Left lung (tissue), 10 donors: ENCODE results near the gene NCK2. TPM values are rescaled to one million over a fixed set of nuclear protein-coding genes. Genes with fewer than 3 reads are reported as not detected.
A peak's percentile ranks its signal among the peaks of the same experiment; 100 is the strongest.

Experiments
- ATAC-seq: fragments of 200-7000 bp; cut with Tn5 transposase; one replicate; pipeline ENCODE4 v1.9.1; 2020; ENCODE audit warnings: moderate library complexity
- DNase-seq, 4 donors: peaks; one replicate each; pipeline ENCODE4 v3.0.0-alpha.2; 2013 to 2020
- H3K27ac ChIP-seq, 2 donors: fragments of 200-600 bp; sonication (generic) in 1 of 2; one replicate each; pipeline versions ENCODE4 v1.5.0 to v1.8.0; 2020 to 2021
- H3K27me3 ChIP-seq, 2 donors: fragments of 200-600 bp; sonication (generic) in 1 of 2; one replicate each; pipeline versions ENCODE4 v1.5.0 to v1.8.0; 2020 to 2021
- H3K36me3 ChIP-seq, 2 donors: fragments of 200-600 bp; sonication (generic) in 1 of 2; one replicate each; pipeline versions ENCODE4 v1.5.0 to v1.8.0; 2020 to 2021
- H3K4me1 ChIP-seq, 2 donors: fragments of 200-600 bp; one replicate each; pipeline ENCODE4 v1.8.0; 2021
- H3K4me3 ChIP-seq, 2 donors: fragments of 200-600 bp; sonication (generic) in 1 of 2; one replicate each; pipeline versions ENCODE4 v1.5.0 to v1.8.0; 2020 to 2021; ENCODE audit warnings: mild to moderate bottlenecking in 1 of 2
- H3K9me3 ChIP-seq, 2 donors: fragments of 200-600 bp; sonication (generic) in 1 of 2; one replicate each; pipeline versions ENCODE4 v1.5.0 to v1.8.0; 2020 to 2021
- intact Hi-C, 2 donors: fragments of 100-400 bp; cut with DNase I; formaldehyde crosslinking; loops; one replicate each; pipeline versions ENCODE4 v1.11.2 to v1.14.2; 2022
- polyA plus RNA-seq, 6 donors: library from polyadenylated mRNA; unstranded; fragments of 120-200 nt; gene quantifications; one replicate each; pipeline ENCODE4 v1.2.1, GENCODE V29; 2013; ENCODE audit not compliant: insufficient read length in 6 of 6
- total RNA-seq, 2 donors: library from RNA; stranded (reverse); fragmentation: NEBNext Ultra II Directional; extraction: Animal tissue kit (Norgen Biotek cat#: 25700); gene quantifications; one replicate each; pipeline ENCODE4 v1.2.1, GENCODE V29; 2021
- TF ChIP-seq, protein P1 (sequence below), 2 donors: fragments of 200-600 bp; sonication (generic) in 1 of 2; IDR thresholded peaks; one replicate each; pipeline versions ENCODE4 v1.5.0 to v1.8.0; 2021; ENCODE audit warnings: antibody characterized with exemption in 2 of 2
- donor health status: DM: no; HTN: yes; CAD: no.
- donor health status: DM: no; HTN: no; CAD: no.

NCK2 gene
- total and polyA plus RNA-seq, 8 donors, result 37.6 to 88.5 (median 71.7) TPM

DNA sequence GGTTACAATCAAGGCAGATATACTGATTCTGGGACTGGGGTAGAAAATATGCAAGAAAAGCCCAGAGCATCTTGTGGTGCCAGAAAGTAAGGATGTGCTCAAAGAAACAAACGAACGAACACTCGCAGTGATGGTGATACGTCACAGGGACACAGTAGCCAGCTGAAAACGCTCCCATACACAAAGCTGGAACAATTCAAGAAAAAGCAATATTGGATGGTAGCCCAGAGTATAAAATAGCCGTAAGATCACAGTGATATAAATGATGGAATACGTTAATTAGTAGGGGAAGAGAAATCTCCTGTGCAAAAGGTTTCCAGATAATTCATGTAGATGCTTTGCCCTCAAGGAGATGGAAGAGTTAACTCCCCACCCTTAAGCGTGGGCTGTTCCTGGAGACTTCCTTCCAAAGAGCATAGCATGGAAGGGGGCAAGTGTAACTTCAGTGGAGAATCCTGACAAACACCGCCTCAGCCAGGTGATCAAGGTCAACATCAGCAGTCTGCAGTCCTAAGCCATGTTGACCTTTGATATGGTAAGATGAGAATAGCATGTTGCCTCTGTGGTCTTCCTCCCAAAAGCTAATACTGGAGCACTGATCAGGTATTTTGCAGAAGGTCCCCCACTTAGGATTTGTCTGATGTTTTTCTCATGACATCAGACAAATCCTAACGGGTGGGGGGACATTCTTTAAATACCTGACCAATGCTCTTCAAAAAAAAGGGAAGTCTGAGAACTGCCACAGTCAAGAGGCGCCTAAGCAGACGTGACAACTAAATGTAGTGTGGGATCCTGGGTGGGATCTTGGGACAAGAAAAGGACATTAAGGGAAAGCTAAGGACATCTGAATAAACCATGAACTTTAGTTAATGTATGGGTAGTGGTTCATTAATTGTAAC lies 99.0 kb downstream of the NCK2 start:
- ATAC-seq (no peak), DNase-seq (peak in 1 of 4 donors; percentile 29)
- no peak overlapping the region for H3K4me3 ChIP-seq
- no peaks in the 10 kb centered on the region for H3K9me3 ChIP-seq
- peaks cover 0 to 6% of the 10 kb centered on the region in 2 donors for H3K4me1 ChIP-seq
- intact Hi-C loops, result no loop called here
- TF ChIP-seq, protein P1, sequence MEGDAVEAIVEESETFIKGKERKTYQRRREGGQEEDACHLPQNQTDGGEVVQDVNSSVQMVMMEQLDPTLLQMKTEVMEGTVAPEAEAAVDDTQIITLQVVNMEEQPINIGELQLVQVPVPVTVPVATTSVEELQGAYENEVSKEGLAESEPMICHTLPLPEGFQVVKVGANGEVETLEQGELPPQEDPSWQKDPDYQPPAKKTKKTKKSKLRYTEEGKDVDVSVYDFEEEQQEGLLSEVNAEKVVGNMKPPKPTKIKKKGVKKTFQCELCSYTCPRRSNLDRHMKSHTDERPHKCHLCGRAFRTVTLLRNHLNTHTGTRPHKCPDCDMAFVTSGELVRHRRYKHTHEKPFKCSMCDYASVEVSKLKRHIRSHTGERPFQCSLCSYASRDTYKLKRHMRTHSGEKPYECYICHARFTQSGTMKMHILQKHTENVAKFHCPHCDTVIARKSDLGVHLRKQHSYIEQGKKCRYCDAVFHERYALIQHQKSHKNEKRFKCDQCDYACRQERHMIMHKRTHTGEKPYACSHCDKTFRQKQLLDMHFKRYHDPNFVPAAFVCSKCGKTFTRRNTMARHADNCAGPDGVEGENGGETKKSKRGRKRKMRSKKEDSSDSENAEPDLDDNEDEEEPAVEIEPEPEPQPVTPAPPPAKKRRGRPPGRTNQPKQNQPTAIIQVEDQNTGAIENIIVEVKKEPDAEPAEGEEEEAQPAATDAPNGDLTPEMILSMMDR (IDR thresholded peaks at IDR 0.05), result no peak
- H3K36me3 ChIP-seq, result no peaks in the 10 kb centered on the region
- H3K27ac ChIP-seq, result no peak overlapping the region
- no peaks in the 10 kb centered on the region for H3K27me3 ChIP-seq

DNA sequence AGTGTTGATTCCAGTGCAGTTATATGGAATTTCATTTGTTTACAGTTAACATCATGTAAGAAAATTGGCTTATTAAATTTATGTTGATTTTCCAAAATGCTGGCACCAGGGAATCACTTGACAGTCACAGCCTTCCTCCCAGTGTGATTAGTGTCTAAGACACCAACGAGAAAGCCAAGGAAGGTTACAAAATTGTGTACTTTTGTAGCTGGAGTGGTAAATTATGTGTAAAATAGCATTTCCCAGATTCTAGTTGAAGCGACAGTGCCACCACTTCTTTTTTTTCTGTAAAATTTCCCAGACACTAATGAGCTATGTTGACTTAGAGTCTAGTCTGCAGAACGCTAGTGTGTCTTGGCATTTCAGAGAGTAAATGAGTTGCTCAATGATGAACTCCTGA lies 101.3 kb downstream of the NCK2 start:
- Histone ChIP-seq H3K4me3 (no peak overlapping the region), H3K36me3 (no peaks in the 10 kb centered on the region), H3K27ac (no peak overlapping the region), H3K9me3 (no peaks in the 10 kb centered on the region), H3K4me1 (no peaks in the 10 kb centered on the region), H3K27me3 (no peaks in the 10 kb centered on the region)
- TF ChIP-seq, protein P1 (IDR thresholded peaks at IDR 0.05), result no peak
- intact Hi-C loops, result no loop called here
- peak in 2 of 4 donors; percentile 32 to 34 for DNase-seq
- ATAC-seq, result no peak

DNA sequence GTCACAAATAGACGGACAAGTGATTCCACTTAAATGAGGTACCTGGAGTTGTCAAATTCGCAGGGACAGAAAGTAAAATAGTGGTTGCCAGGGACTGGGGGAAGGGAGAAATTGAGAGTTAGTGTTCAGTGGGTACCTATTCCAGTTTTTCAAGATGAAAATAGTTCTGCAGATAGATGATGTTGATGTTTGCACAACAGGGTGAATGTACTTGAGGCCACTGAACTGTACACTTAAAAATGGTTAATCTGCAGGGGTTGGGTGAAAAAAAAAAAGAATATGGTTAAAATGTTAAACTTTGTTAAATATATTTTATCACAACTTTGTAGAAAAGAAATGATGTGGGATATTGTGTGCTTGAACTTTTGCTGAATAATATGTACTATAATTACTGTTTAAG lies 102.3 kb downstream of the NCK2 start:
- TF ChIP-seq, protein P1 (IDR thresholded peaks at IDR 0.05), result no peak
- intact Hi-C loops, result no loop called here

DNA sequence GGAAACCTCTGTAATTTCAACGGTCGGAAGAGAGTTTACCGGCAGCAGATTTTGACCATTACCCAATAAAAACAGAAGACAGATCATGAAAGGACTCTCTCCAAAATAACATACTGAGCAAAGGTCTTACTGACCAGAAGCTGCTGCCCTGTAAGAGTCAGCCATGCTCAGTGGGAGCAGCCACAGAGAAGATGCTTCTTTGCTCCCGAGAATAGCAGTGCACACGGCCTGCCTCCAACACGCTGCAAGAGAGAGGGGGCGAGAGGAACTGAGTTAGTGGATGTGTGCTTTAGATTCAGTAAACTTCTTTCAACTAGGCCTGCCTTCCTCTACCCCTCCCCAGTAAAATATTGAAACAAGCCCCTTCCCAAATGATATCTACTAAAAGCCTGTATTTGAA lies 103.7 kb downstream of the NCK2 start:
- TF ChIP-seq, protein P1 (IDR thresholded peaks at IDR 0.05), result no peak

More for the DNA sequence above, 102.3 kb downstream of the NCK2 start:
- Histone ChIP-seq H3K27me3 (no peaks in the 10 kb centered on the region), H3K36me3 (no peaks in the 10 kb centered on the region), H3K4me1 (no peaks in the 10 kb centered on the region), H3K27ac (no peak overlapping the region), H3K9me3 (no peaks in the 10 kb centered on the region), H3K4me3 (no peak overlapping the region)
- ATAC-seq, result no peak
- no peak for DNase-seq

GRCh38 chr2:105849431-105850179 lies 104.9 kb downstream of the NCK2 start:
- DNase-seq (no peak), ATAC-seq (no peak)
- H3K36me3 ChIP-seq, result no peaks in the 10 kb centered on the region
- H3K4me1 ChIP-seq, result no peaks in the 10 kb centered on the region
- no peaks in the 10 kb centered on the region for H3K9me3 ChIP-seq
- H3K27me3 ChIP-seq, result no peaks in the 10 kb centered on the region
- TF ChIP-seq, protein P1 (IDR thresholded peaks at IDR 0.05), result no peak
- intact Hi-C loops, result no loop called here
- H3K27ac ChIP-seq, result no peak overlapping the region
- no peak overlapping the region for H3K4me3 ChIP-seq

More for the DNA sequence above, 103.7 kb downstream of the NCK2 start:
- intact Hi-C loops, result no loop called here
- Histone ChIP-seq H3K36me3 (no peaks in the 10 kb centered on the region), H3K9me3 (no peaks in the 10 kb centered on the region), H3K27me3 (no peaks in the 10 kb centered on the region), H3K27ac (peak overlapping the region in 1 of 2 donors; percentile 30), H3K4me1 (no peaks in the 10 kb centered on the region), H3K4me3 (no peak overlapping the region)
- ATAC-seq, result no peak
- DNase-seq, result no peak
